Fibroblast of skin of left biceps (primary cell): ENCODE results near the gene ZGPAT.

Experiments
- DNase-seq, 2 experiments: peaks; one replicate each; pipeline ENCODE4 v3.0.0-alpha.2; 2013; ENCODE audit warnings: low read depth in 2 of 2

ZGPAT gene

GRCh38 chr20:63782521-63782971, 74.7 kb downstream of the ZGPAT start:
- no peak for DNase-seq

- no peak for DNase-seq
Measured at GRCh38 chr20:63783970-63784369, 76.1 kb downstream of the ZGPAT start.

- no peak for DNase-seq
Measured at GRCh38 chr20:63785691-63786131, 77.9 kb downstream of the ZGPAT start.
